Kidney (tissue), 14 donors: ENCODE results near the gene MIGA1. TPM values are rescaled to one million over a fixed set of nuclear protein-coding genes. Genes with fewer than 3 reads are reported as not detected.

Source experiments
- DNase-seq, 5 donors: peaks; one replicate each; pipeline ENCODE4 v3.0.0-alpha.2; 2013 to 2020
- FAIRE-seq: peaks from 2 replicates; lab custom pipeline; 2012; peaks lifted over from hg19 to GRCh38; lab: Jason Lieb, UNC
- H3K27ac ChIP-seq, 2 donors: one replicate each; pipeline ENCODE4 v1.7.0; 2013; ENCODE audit warnings: low read depth in 2 of 2, low read length in 2 of 2, inconsistent platforms in 1 of 2
- H3K27me3 ChIP-seq: one replicate; pipeline ENCODE4 v1.7.1; 2013; ENCODE audit warnings: low read length, inconsistent platforms; ENCODE audit not compliant: control insufficient read depth, insufficient read depth
- H3K36me3 ChIP-seq, 3 donors: one replicate each; pipeline versions ENCODE4 v1.7.0 to v1.7.1; 2013; ENCODE audit warnings: low read length in 3 of 3, control low read depth in 1 of 3, inconsistent platforms in 1 of 3; ENCODE audit not compliant: insufficient read depth in 3 of 3, control insufficient read depth in 2 of 3
- H3K4me1 ChIP-seq, 3 donors: one replicate each; pipeline versions ENCODE4 v1.7.0 to v1.7.1; 2013; ENCODE audit warnings: low read length in 3 of 3, inconsistent platforms in 1 of 3, low read depth in 1 of 3; ENCODE audit not compliant: control insufficient read depth in 2 of 3, insufficient read depth in 2 of 3
- H3K4me3 ChIP-seq, 3 donors: one replicate each; pipeline versions ENCODE4 v1.7.0 to v1.8.1; 2013; ENCODE audit warnings: low read length in 3 of 3, control low read depth in 1 of 3, inconsistent platforms in 1 of 3
- H3K9ac ChIP-seq, 3 donors: one replicate each; pipeline versions ENCODE4 v1.7.0 to v1.7.1; 2013; ENCODE audit warnings: low read length in 3 of 3, control low read depth in 1 of 3, inconsistent platforms in 1 of 3
- H3K9me3 ChIP-seq, 3 donors: one replicate each; pipeline versions ENCODE4 v1.7.0 to v1.7.1; 2013; ENCODE audit warnings: low read length in 3 of 3, control low read depth in 1 of 3, inconsistent platforms in 1 of 3; ENCODE audit not compliant: control insufficient read depth in 2 of 3, insufficient read depth in 1 of 3
- intact Hi-C: fragments of 100-400 bp; cut with DNase I; formaldehyde crosslinking; loops from one replicate; pipeline ENCODE4 v1.11.1; 2022
- polyA plus RNA-seq: library from polyadenylated mRNA; stranded (reverse); fragments of 350-450 nt; fragmentation: Illumina TruSeq; extraction: RNeasy Lipid Tissue Mini Kit (QIAGEN cat#74804); gene quantifications from one replicate; pipeline ENCODE4 v1.2.3, GENCODE V29; 2014; ENCODE audit warnings: low read depth, low replicate concordance; ENCODE audit not compliant: insufficient read depth
- total RNA-seq: library from RNA; stranded (reverse); fragmentation: NEBNext Ultra II Directional; extraction: Animal tissue kit (Norgen Biotek cat#: 25700); gene quantifications from one replicate; pipeline ENCODE4 v1.2.1, GENCODE V29; 2021
- TF ChIP-seq, protein P1 (sequence below): IDR thresholded peaks from 3 replicates; pipeline ENCODE4 v1.5.1; 2012; ENCODE audit warnings: mild to moderate bottlenecking, moderate library complexity, borderline replicate concordance; ENCODE audit not compliant: insufficient read depth; ENCODE audit errors: extremely low read depth
- donor health status: control.
- donor health status: control.
- donor health status: control.
- donor health status: control.
- donor health status: control.
- donor health status: DM: yes; HTN: yes; CAD: no.
- donor health status: Normal renal cell carcinoma (clear cell type).

MIGA1 gene
- total and polyA plus RNA-seq, 2 donors from 2014 or later, result 5.4 to 25.5 TPM

DNA sequence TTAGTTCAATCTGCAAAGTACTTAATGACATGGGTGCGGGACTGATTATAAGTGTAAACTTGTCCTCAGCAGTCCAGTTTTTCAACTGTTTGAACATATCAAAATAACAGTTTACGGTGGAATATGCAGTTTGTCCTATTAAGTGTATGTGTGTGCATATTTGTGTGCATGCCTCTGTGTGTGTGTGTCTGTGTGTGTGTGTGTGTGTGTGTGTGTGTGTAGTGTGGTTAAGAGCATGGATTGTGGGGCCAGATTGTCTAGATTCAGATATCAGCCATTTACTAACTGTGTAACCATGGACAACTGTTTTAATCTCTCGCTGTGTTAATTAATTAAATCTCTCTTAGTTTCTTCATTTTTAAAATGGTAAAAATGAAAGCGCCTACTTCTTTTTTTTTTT lies 148.0 kb downstream of the MIGA1 start:
- H3K4me3 ChIP-seq, result no peak overlapping the region
- TF ChIP-seq, protein P1, sequence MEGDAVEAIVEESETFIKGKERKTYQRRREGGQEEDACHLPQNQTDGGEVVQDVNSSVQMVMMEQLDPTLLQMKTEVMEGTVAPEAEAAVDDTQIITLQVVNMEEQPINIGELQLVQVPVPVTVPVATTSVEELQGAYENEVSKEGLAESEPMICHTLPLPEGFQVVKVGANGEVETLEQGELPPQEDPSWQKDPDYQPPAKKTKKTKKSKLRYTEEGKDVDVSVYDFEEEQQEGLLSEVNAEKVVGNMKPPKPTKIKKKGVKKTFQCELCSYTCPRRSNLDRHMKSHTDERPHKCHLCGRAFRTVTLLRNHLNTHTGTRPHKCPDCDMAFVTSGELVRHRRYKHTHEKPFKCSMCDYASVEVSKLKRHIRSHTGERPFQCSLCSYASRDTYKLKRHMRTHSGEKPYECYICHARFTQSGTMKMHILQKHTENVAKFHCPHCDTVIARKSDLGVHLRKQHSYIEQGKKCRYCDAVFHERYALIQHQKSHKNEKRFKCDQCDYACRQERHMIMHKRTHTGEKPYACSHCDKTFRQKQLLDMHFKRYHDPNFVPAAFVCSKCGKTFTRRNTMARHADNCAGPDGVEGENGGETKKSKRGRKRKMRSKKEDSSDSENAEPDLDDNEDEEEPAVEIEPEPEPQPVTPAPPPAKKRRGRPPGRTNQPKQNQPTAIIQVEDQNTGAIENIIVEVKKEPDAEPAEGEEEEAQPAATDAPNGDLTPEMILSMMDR, result no peak
- peaks cover 0 to 2% (median 0%) of the 10 kb centered on the region in 3 donors for H3K36me3 ChIP-seq
- H3K9ac ChIP-seq, result no peak overlapping the region
- no peak overlapping the region for H3K27ac ChIP-seq
- intact Hi-C loops, result no loop called here
- no peak for FAIRE-seq
- no peak for DNase-seq
- no peaks in the 10 kb centered on the region for H3K4me1 ChIP-seq
- H3K27me3 ChIP-seq, result no peaks in the 10 kb centered on the region
- H3K9me3 ChIP-seq, result no peaks in the 10 kb centered on the region

Other genes starting within 250 kb of the MIGA1 start
- gene ZZZ3, start 97.0 kb upstream of the MIGA1 start, total RNA-seq, result 55.3 TPM
- 12.3 TPM for gene ZZZ3, start 97.0 kb upstream of the MIGA1 start, polyA plus RNA-seq
- 63.3 TPM for gene USP33, start 19.8 kb upstream of the MIGA1 start, total RNA-seq
- gene USP33, start 19.8 kb upstream of the MIGA1 start, polyA plus RNA-seq, result 25.7 TPM
- 7.1 TPM for gene NEXN, start 109.0 kb downstream of the MIGA1 start, total RNA-seq
- gene NEXN, start 109.0 kb downstream of the MIGA1 start, polyA plus RNA-seq, result 6.5 TPM
- gene FUBP1, start 199.4 kb downstream of the MIGA1 start, total RNA-seq, result 151 TPM
- gene FUBP1, start 199.4 kb downstream of the MIGA1 start, polyA plus RNA-seq, result 63.7 TPM
- gene DNAJB4, start 225.3 kb downstream of the MIGA1 start, total RNA-seq, result 34.7 TPM
- gene DNAJB4, start 225.3 kb downstream of the MIGA1 start, polyA plus RNA-seq, result 17.0 TPM